Measurements from ENCODE around the gene COL17A1. TPM values are rescaled to one million over a fixed set of nuclear protein-coding genes. Genes with fewer than 3 reads are reported as not detected.

The COL17A1 gene
- total and polyA plus RNA-seq, 9 of the 15 experiments (the other 6 are each of a cell fraction or from before 2014, with no cell fraction given): not detected

DNA sequence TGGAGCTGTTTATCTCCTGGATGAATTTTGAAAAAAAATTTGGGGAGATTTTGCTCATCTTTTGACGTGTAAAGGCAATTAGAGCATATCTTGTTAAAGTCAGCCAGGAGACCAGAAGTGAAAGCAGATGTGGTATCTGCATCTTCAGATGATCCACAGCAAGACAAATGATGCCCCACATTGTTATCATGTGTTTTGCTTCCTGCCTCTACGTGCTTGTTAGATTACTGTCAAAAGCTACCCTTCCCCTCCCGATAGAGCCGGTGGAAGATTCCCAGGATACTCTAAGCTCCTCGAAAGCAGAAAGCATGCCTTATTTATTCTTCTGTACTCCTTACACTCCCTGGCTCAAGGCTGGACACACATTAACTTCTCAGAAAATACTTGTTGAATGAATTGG lies 12.9 kb downstream of the COL17A1 start (continued):
- TF ChIP-seq, protein P1, sequence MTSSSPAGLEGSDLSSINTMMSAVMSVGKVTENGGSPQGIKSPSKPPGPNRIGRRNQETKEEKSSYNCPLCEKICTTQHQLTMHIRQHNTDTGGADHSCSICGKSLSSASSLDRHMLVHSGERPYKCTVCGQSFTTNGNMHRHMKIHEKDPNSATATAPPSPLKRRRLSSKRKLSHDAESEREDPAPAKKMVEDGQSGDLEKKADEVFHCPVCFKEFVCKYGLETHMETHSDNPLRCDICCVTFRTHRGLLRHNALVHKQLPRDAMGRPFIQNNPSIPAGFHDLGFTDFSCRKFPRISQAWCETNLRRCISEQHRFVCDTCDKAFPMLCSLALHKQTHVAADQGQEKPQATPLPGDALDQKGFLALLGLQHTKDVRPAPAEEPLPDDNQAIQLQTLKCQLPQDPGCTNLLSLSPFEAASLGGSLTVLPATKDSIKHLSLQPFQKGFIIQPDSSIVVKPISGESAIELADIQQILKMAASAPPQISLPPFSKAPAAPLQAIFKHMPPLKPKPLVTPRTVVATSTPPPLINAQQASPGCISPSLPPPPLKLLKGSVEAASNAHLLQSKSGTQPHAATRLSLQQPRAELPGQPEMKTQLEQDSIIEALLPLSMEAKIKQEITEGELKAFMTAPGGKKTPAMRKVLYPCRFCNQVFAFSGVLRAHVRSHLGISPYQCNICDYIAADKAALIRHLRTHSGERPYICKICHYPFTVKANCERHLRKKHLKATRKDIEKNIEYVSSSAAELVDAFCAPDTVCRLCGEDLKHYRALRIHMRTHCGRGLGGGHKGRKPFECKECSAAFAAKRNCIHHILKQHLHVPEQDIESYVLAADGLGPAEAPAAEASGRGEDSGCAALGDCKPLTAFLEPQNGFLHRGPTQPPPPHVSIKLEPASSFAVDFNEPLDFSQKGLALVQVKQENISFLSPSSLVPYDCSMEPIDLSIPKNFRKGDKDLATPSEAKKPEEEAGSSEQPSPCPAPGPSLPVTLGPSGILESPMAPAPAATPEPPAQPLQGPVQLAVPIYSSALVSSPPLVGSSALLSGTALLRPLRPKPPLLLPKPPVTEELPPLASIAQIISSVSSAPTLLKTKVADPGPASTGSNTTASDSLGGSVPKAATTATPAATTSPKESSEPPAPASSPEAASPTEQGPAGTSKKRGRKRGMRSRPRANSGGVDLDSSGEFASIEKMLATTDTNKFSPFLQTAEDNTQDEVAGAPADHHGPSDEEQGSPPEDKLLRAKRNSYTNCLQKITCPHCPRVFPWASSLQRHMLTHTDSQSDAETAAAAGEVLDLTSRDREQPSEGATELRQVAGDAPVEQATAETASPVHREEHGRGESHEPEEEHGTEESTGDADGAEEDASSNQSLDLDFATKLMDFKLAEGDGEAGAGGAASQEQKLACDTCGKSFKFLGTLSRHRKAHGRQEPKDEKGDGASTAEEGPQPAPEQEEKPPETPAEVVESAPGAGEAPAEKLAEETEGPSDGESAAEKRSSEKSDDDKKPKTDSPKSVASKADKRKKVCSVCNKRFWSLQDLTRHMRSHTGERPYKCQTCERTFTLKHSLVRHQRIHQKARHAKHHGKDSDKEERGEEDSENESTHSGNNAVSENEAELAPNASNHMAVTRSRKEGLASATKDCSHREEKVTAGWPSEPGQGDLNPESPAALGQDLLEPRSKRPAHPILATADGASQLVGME (CRISPR knock-in tag; IDR thresholded peaks at IDR 0.05): no peak
- no peak for TF ChIP-seq BDP1 (IDR thresholded peaks at IDR 0.05; ENCODE audit: insufficient read depth, insufficient read length)
- TF ChIP-seq CAMTA2 (CRISPR knock-in tag; conservative IDR thresholded peaks at IDR 0.05): no peak
- no peak for TF ChIP-seq ZNF561 (CRISPR knock-in tag; conservative IDR thresholded peaks at IDR 0.05)
- no peak for TF ChIP-seq BCOR (IDR thresholded peaks at IDR 0.05)
- no peak for TF ChIP-seq ZNF780A (CRISPR knock-in tag; IDR thresholded peaks at IDR 0.05)
- no peak for TF ChIP-seq TFAM (CRISPR knock-in tag; conservative IDR thresholded peaks at IDR 0.05)
- no peak for TF ChIP-seq ZNF23 (CRISPR knock-in tag; IDR thresholded peaks at IDR 0.05)
- TF ChIP-seq ZNF253 (CRISPR knock-in tag; conservative IDR thresholded peaks at IDR 0.05): no peak
- no peak for TF ChIP-seq KDM4B (IDR thresholded peaks at IDR 0.05; ENCODE audit: borderline replicate concordance in 2 of 2, low read depth in 1 of 2)
- TF ChIP-seq SMARCA4 (IDR thresholded peaks at IDR 0.05): no peak
